ENCODE data around the gene GRAMD1C. TPM values are rescaled to one million over a fixed set of nuclear protein-coding genes. Genes with fewer than 3 reads are reported as not detected.
"Not testable (repeated sequence)": the region's sequence is repeated elsewhere in the genome, so short reads cannot be mapped to it uniquely, and the experiment has no call there.

Gene GRAMD1C
- total and polyA plus RNA-seq, 2 of the 13 experiments (the other 11 are each of a cell fraction or from before 2014, with no cell fraction given) = 0.45 TPM; not detected in 1

GRCh38 chr3:113850391-113850790 is 11.8 kb downstream of the GRAMD1C start:
- DNase-seq (ENCODE audit: low spot score); intact Hi-C loops (cut with micrococcal nuclease; ENCODE audit: unreplicated experiment); H3K9me3 ChIP-seq (ENCODE audit: low read length); H2AFZ ChIP-seq (ENCODE audit: low read length); POLR2A ChIA-PET; FAIRE-seq; H3K79me2 ChIP-seq (ENCODE audit: insufficient read depth, low read length); H4K20me1 ChIP-seq (ENCODE audit: insufficient read depth, low read length); in situ Hi-C loops (cut with HindIII; ENCODE audit: extremely low pct_ligation_motif_present, low pct_unique_long_range_greater_than_20kb); H3K27ac ChIP-seq (ENCODE audit: extremely low read length, insufficient read depth, low read length); H3K4me3 ChIP-seq (replicated peaks in 1 of 3; ENCODE audit: insufficient read depth in 1 of 3, low read depth in 2 of 3, low read length in 3 of 3); H3K9ac ChIP-seq (ENCODE audit: insufficient read depth, low read depth, low read length); H3K36me3 ChIP-seq (replicated peaks in 1 of 2; ENCODE audit: control insufficient read depth in 1 of 2, insufficient read depth in 2 of 2, low read length in 2 of 2); ATAC-seq; BruUV-seq (replicated peaks); CTCF ChIA-PET (ENCODE audit: low intra/inter-chr PET ratio, low total read pairs); H3K4me2 ChIP-seq (ENCODE audit: low read depth, low read length); H3K4me1 ChIP-seq (ENCODE audit: insufficient read depth, low read length); H3K27me3 ChIP-seq (ENCODE audit: control insufficient read depth in 1 of 2, insufficient read depth in 2 of 2, low read length in 2 of 2): not testable (repeated sequence)
- WGBS (ENCODE audit: low lambda C conversion rate) = 70% methylated on average over 7 of the region's 9 CpGs

GRCh38 chr3:113852506-113852905 is 13.9 kb downstream of the GRAMD1C start:
- BruUV-seq (replicated peaks) = no TSS peak
- no peak for DNase-seq (ENCODE audit: low spot score)
- H3K36me3 ChIP-seq (replicated peaks in 1 of 2; ENCODE audit: control insufficient read depth in 1 of 2, insufficient read depth in 2 of 2, low read length in 2 of 2) = no peaks in the 10 kb centered on the region
- H3K9me3 ChIP-seq (ENCODE audit: low read length) = no peaks in the 10 kb centered on the region
- no peak for ATAC-seq
- no peaks in the 10 kb centered on the region; a peak in 1 of 5 replicates for H3K27me3 ChIP-seq (ENCODE audit: control insufficient read depth in 1 of 2, insufficient read depth in 2 of 2, low read length in 2 of 2)
- no peak overlapping the region for H2AFZ ChIP-seq (ENCODE audit: low read length)
- FAIRE-seq = no peak
- H3K27ac ChIP-seq (ENCODE audit: extremely low read length, insufficient read depth, low read length) = no peak overlapping the region
- H4K20me1 ChIP-seq (ENCODE audit: insufficient read depth, low read length) = no peaks in the 10 kb centered on the region
- H3K4me3 ChIP-seq (replicated peaks in 1 of 3; ENCODE audit: insufficient read depth in 1 of 3, low read depth in 2 of 3, low read length in 3 of 3) = no peak overlapping the region
- no peaks in the 10 kb centered on the region for H3K79me2 ChIP-seq (ENCODE audit: insufficient read depth, low read length)
- in situ Hi-C loops (cut with HindIII; ENCODE audit: extremely low pct_ligation_motif_present, low pct_unique_long_range_greater_than_20kb) = no loop called here
- ChIA-PET POLR2A (no interaction called here), CTCF (ENCODE audit: low intra/inter-chr PET ratio, low total read pairs) (no interaction called here)
- WGBS (ENCODE audit: low lambda C conversion rate) = 4% methylated on average over 3 of the region's 3 CpGs
- no peak overlapping the region for H3K4me2 ChIP-seq (ENCODE audit: low read depth, low read length)
- no peaks in the 10 kb centered on the region for H3K4me1 ChIP-seq (ENCODE audit: insufficient read depth, low read length)
- no peak overlapping the region for H3K9ac ChIP-seq (ENCODE audit: insufficient read depth, low read depth, low read length)
- intact Hi-C loops (cut with micrococcal nuclease; ENCODE audit: unreplicated experiment) = no loop called here
- TF ChIP-seq ZNF574 (CRISPR knock-in tag; IDR thresholded peaks at IDR 0.05) (no peak), FOXC1 (CRISPR knock-in tag; IDR thresholded peaks at IDR 0.05; ENCODE audit: borderline replicate concordance) (no peak), ZNF709 (CRISPR knock-in tag; IDR thresholded peaks at IDR 0.05) (no peak), ZNF121 (CRISPR knock-in tag; IDR thresholded peaks at IDR 0.05) (no peak), ZNF230 (CRISPR knock-in tag; IDR thresholded peaks at IDR 0.05) (no peak), NPAS2 (CRISPR knock-in tag; IDR thresholded peaks at IDR 0.05; ENCODE audit: borderline replicate concordance) (no peak), ZNF546 (CRISPR knock-in tag; conservative IDR thresholded peaks at IDR 0.05) (no peak), ZNF724P (CRISPR knock-in tag; IDR thresholded peaks at IDR 0.05; ENCODE audit: borderline replicate concordance) (no peak), ZNF556 (CRISPR knock-in tag; IDR thresholded peaks at IDR 0.05; ENCODE audit: borderline replicate concordance) (no peak)
- TF ChIP-seq, protein P1, sequence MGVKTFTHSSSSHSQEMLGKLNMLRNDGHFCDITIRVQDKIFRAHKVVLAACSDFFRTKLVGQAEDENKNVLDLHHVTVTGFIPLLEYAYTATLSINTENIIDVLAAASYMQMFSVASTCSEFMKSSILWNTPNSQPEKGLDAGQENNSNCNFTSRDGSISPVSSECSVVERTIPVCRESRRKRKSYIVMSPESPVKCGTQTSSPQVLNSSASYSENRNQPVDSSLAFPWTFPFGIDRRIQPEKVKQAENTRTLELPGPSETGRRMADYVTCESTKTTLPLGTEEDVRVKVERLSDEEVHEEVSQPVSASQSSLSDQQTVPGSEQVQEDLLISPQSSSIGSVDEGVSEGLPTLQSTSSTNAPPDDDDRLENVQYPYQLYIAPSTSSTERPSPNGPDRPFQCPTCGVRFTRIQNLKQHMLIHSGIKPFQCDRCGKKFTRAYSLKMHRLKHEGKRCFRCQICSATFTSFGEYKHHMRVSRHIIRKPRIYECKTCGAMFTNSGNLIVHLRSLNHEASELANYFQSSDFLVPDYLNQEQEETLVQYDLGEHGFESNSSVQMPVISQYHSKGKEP (CRISPR knock-in tag; IDR thresholded peaks at IDR 0.05) = no peak
- TF ChIP-seq, protein P2, sequence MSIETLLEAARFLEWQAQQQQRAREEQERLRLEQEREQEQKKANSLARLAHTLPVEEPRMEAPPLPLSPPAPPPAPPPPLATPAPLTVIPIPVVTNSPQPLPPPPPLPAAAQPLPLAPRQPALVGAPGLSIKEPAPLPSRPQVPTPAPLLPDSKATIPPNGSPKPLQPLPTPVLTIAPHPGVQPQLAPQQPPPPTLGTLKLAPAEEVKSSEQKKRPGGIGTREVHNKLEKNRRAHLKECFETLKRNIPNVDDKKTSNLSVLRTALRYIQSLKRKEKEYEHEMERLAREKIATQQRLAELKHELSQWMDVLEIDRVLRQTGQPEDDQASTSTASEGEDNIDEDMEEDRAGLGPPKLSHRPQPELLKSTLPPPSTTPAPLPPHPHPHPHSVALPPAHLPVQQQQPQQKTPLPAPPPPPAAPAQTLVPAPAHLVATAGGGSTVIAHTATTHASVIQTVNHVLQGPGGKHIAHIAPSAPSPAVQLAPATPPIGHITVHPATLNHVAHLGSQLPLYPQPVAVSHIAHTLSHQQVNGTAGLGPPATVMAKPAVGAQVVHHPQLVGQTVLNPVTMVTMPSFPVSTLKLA (IDR thresholded peaks at IDR 0.05) = no peak

Measured in HepG2 (cell line).